Calu3 (cell line): ENCODE measurements around the gene PRMT1. TPM values are rescaled to one million over a fixed set of nuclear protein-coding genes. Genes with fewer than 3 reads are reported as not detected.

Source experiments
- BruUV-seq: library from RNA; stranded (reverse); fragments of 400-500 nt; replicated peaks from 2 replicates; lab custom pipeline; 2021; lab: Mats Ljungman, UMichigan
- CTCF ChIA-PET: fragments of 300-600 bp; sonication (Branson Sonifier 250); formaldehyde crosslinking; loops from one replicate; lab custom pipeline; 2022; ENCODE audit warnings: antibody characterized with exemption; lab: Charles Lee
- DNase-seq: peaks from one replicate; pipeline ENCODE4 v3.0.0; 2022
- H3K27ac Mint-ChIP-seq: one replicate; pipeline ENCODE4 v1.8.0; 2022; ENCODE audit warnings: mixed read lengths; ENCODE audit not compliant: unreplicated experiment
- H3K27me3 Mint-ChIP-seq: one replicate; pipeline ENCODE4 v1.8.0; 2022; ENCODE audit warnings: mixed read lengths; ENCODE audit not compliant: unreplicated experiment
- H3K36me3 Mint-ChIP-seq: one replicate; pipeline ENCODE4 v1.8.0; 2022; ENCODE audit warnings: mild to moderate bottlenecking, moderate library complexity, mixed read lengths; ENCODE audit not compliant: insufficient read depth, unreplicated experiment
- H3K4me1 Mint-ChIP-seq: one replicate; pipeline ENCODE4 v1.8.0; 2022; ENCODE audit warnings: mild to moderate bottlenecking, low read depth, mixed read lengths; ENCODE audit not compliant: unreplicated experiment
- H3K4me3 Mint-ChIP-seq: one replicate; pipeline ENCODE4 v1.8.0; 2022; ENCODE audit warnings: mild to moderate bottlenecking, low read depth, moderate library complexity, mixed read lengths; ENCODE audit not compliant: unreplicated experiment
- H3K9me3 Mint-ChIP-seq: one replicate; pipeline ENCODE4 v1.8.0; 2022; ENCODE audit warnings: low read depth, mixed read lengths; ENCODE audit not compliant: unreplicated experiment
- CTCF ChIP-seq: fragments of 200-600 bp; IDR thresholded peaks from one replicate; pipeline ENCODE4 v1.8.0; 2022; ENCODE audit warnings: antibody characterized with exemption; ENCODE audit not compliant: unreplicated experiment
- intact Hi-C: fragments of 100-400 bp; cut with micrococcal nuclease; formaldehyde crosslinking; loops from one replicate; pipeline ENCODE4 v1.10.0; 2022; ENCODE audit not compliant: unreplicated experiment
- total RNA-seq: library from RNA; stranded (reverse); gene quantifications from 2 replicates; pipeline ENCODE4 v1.2.3, GENCODE V29; 2022

PRMT1 gene
- total RNA-seq, 1 experiment from 2014 or later: 369 TPM

- no peaks in the 10 kb centered on the region for H3K27me3 Mint-ChIP-seq
- TF ChIP-seq CTCF: no peak
- H3K4me1 Mint-ChIP-seq: no peaks in the 10 kb centered on the region
- H3K4me3 Mint-ChIP-seq: no peak overlapping the region
- no peaks in the 10 kb centered on the region for H3K9me3 Mint-ChIP-seq
- no TSS peak for BruUV-seq
- peaks cover 90% of the 10 kb centered on the region for H3K36me3 Mint-ChIP-seq
- H3K27ac Mint-ChIP-seq: no peak overlapping the region
- CTCF ChIA-PET: interaction anchor here (0.5 to 0.7 kb wide), 2 partner anchors 9 to 110 kb away, joined by 4 to 7 read pairs; no protein-coding TSS in a partner anchor
- intact Hi-C loops: no loop called here
- no peak for DNase-seq
Measured at GRCh38 chr19:49655570-49656455, 21.3 kb upstream of the PRMT1 start.

DNA sequence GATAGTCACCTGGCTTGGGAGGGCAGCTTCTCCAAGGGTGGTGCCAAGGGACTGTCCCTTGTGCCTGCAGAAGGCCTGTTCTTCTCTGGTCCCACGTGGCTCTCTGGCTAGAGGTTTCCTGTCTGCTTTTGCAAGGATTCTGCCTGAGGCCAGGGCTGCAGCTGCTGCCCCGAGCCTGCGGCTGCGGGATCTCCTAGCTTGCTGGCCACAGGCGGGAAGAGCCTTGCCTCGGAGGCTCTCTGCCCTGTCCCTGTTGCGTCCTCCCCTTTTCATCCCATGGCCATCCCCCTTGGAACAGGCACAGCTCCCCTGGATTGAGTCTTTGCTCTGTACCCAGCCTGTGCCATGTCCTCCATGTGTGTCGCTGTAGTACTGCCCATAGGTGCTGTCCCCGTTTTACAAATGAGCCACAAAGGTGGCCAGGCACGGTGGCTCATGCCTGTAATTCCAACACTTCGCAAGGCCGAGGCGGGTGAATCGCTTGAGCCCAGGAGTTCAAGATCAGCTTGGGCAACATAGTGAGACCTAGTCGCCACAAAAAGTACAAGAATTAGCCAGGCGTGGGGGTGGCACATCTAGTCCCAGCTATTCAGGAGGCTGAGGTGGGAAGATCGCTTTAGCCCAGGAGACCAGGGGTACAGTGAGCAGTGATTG lies 20.5 kb upstream of the PRMT1 start:
- Mint-ChIP-seq H3K4me1 (no peaks in the 10 kb centered on the region), H3K27ac (no peak overlapping the region), H3K27me3 (no peaks in the 10 kb centered on the region), H3K4me3 (no peak overlapping the region), H3K36me3 (peaks cover 90% of the 10 kb centered on the region), H3K9me3 (no peaks in the 10 kb centered on the region)
- TF ChIP-seq CTCF: no peak
- no TSS peak for BruUV-seq
- intact Hi-C loops: no loop called here
- no peak for DNase-seq
- CTCF ChIA-PET: no interaction called here

DNA sequence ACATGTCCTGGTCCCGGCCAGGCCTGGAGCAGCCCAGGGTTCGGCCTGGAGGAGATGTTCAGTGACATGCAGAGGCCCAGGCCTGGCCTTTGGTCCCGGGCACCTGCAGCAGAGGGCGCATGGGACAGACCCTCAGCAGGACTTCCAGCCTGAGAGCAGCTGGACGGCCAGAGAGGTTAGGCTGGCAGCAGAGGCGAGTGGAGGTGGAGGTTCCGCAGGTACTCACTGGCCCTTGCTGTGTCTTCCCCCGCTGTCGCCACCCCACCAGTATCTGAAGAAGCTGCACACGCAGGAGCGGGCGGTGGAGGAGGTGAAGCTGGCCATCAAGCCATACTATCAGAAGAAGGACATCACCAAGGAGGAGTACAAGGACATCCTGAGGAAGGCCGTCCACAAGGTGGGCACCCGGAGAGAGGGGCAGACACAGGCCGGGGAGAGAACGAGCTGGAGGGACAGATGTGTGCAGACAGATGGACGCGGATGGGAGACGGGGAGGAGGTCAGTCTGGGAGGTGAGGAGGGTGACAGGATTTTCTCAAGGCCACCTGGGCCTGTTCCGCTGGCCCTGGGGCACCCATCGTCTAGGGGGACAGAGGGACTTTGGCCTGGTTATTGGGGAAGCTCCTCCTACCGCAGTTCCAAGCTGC lies 19.5 kb upstream of the PRMT1 start:
- Mint-ChIP-seq H3K36me3 (peaks cover 94% of the 10 kb centered on the region), H3K27me3 (no peaks in the 10 kb centered on the region), H3K9me3 (no peaks in the 10 kb centered on the region), H3K4me1 (no peaks in the 10 kb centered on the region), H3K4me3 (no peak overlapping the region), H3K27ac (no peak overlapping the region)
- intact Hi-C loops: no loop called here
- no peak for TF ChIP-seq CTCF
- no peak for DNase-seq
- no TSS peak for BruUV-seq
- CTCF ChIA-PET: no interaction called here

DNA sequence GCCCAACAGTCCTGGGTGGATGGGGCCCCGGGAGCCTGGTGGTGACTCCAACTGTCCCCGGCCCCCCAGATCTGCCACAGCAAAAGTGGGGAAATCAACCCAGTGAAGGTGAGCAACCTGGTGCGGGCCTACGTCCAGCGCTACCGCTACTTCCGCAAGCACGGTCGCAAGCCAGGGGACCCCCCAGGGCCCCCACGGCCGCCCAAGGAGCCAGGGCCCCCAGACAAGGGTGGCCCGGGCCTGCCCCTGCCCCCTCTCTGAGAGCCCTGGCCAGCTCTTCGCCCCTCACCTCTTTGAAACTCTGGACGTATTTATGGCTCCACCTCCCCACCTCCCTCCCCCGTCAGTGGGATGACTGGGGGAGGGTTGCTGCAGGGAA lies 18.9 kb upstream of the PRMT1 start:
- Mint-ChIP-seq H3K36me3 (peaks cover 94% of the 10 kb centered on the region), H3K27me3 (no peaks in the 10 kb centered on the region), H3K4me3 (no peak overlapping the region), H3K4me1 (no peaks in the 10 kb centered on the region), H3K27ac (no peak overlapping the region), H3K9me3 (no peaks in the 10 kb centered on the region)
- no peak for DNase-seq
- no peak for TF ChIP-seq CTCF
- CTCF ChIA-PET: no interaction called here
- intact Hi-C loops: no loop called here
- BruUV-seq: TSS peak; percentile 69
